GM15510 (cell line): Measurements from ENCODE around the gene TBCD.

ENCODE experiments used
- POLR2A ChIP-seq: IDR thresholded peaks from 3 replicates; pipeline ENCODE4 v1.6.1; 2011; ENCODE audit warnings: borderline replicate concordance; ENCODE audit not compliant: insufficient read length; ENCODE audit errors: extremely low read depth

The TBCD gene

GRCh38 chr17:82822281-82822680, 70.4 kb downstream of the TBCD start:
- no peak for TF ChIP-seq POLR2A

GRCh38 chr17:82823004-82823403, 71.1 kb downstream of the TBCD start:
- no peak for TF ChIP-seq POLR2A

GRCh38 chr17:82825540-82826124, 73.8 kb downstream of the TBCD start:
- TF ChIP-seq POLR2A, result no peak

- TF ChIP-seq POLR2A, result no peak
These were observed 74.3 kb downstream of the TBCD start for GRCh38 chr17:82826211-82826610.

GRCh38 chr17:82826956-82827355, 75.1 kb downstream of the TBCD start:
- no peak for TF ChIP-seq POLR2A

- no peak for TF ChIP-seq POLR2A
These were observed 77.1 kb downstream of the TBCD start for GRCh38 chr17:82828875-82829487.

- TF ChIP-seq POLR2A, result no peak
These were observed 78.4 kb downstream of the TBCD start for GRCh38 chr17:82830249-82830661.

- no peak for TF ChIP-seq POLR2A
These were observed 79.4 kb downstream of the TBCD start for GRCh38 chr17:82831041-82831817.

- no peak for TF ChIP-seq POLR2A
These were observed 79.9 kb downstream of the TBCD start for GRCh38 chr17:82831818-82832200.

GRCh38 chr17:82832411-82832810, 80.5 kb downstream of the TBCD start:
- TF ChIP-seq POLR2A, result no peak

GRCh38 chr17:82832881-82833475, 81.1 kb downstream of the TBCD start:
- TF ChIP-seq POLR2A, result no peak

- no peak for TF ChIP-seq POLR2A
These were observed 83.3 kb downstream of the TBCD start for GRCh38 chr17:82835122-82835521.

GRCh38 chr17:82835766-82836512, 84.1 kb downstream of the TBCD start:
- TF ChIP-seq POLR2A, result no peak

- no peak for TF ChIP-seq POLR2A
These were observed 85.0 kb downstream of the TBCD start for GRCh38 chr17:82836823-82837357.
